ENCODE measurements around the gene SERPINE3.

- TF ChIP-seq POLR2A (IDR thresholded peaks at IDR 0.05): no peak
- TF ChIP-seq CTCF (IDR thresholded peaks at IDR 0.05): no peak
- no peak for TF ChIP-seq POLR2AphosphoS5 (IDR thresholded peaks at IDR 0.05)
Observed at GRCh38 chr13:51317262-51317661, 22.2 kb upstream of the SERPINE3 start.
